ENCODE results near the gene FMO4.

- TF ChIP-seq PRDM10 (IDR thresholded peaks at IDR 0.05; ENCODE audit: partially characterized antibody): no peak
- TF ChIP-seq POLR2A (conservative IDR thresholded peaks at IDR 0.05): no peak
- no peak for TF ChIP-seq POLR2AphosphoS5 (IDR thresholded peaks at IDR 0.05; ENCODE audit: control insufficient read depth, insufficient read depth, low read depth, low read length)
- TF ChIP-seq FOXO4 (CRISPR knock-in tag; IDR thresholded peaks at IDR 0.05): no peak
- TF ChIP-seq ELK1 (CRISPR knock-in tag; IDR thresholded peaks at IDR 0.05): no peak
Observed at GRCh38 chr1:171372418-171373084, 58.6 kb downstream of the FMO4 start.
